ENCODE measurements around the gene PCDHGB5.

DNA sequence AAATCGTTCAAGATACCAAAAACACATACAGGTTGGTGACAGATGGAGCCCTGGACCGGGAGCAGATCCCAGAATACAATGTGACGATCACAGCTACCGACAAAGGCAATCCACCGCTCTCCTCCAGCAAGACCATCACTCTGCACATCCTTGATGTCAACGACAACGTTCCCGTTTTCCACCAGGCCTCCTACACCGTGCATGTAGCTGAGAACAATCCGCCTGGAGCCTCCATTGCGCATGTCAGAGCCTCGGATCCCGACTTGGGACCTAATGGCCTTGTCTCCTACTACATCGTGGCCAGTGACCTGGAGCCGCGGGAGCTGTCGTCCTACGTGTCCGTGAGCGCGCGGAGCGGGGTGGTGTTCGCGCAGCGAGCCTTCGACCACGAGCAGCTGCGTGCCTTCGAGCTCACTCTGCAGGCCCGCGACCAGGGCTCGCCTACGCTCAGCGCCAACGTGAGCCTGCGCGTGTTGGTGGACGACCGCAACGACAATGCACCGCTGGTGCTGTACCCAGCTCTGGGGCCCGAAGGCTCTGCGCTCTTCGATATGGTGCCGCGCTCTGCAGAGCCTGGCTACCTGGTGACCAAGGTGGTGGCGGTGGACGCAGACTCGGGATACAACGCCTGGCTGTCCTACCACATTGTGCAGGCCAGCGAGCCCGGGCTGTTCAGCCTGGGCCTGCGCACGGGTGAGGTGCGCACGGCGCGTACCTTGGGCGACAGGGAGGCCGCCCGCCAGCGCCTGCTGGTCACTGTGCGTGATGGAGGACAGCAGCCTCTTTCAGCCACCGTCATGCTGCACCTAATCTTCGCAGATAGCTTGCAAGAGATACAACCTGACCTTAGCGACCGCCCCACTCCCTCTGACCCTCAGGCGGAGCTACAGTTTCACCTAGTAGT is 25.9 kb upstream of the PCDHGB5 start:
- TF ChIP-seq, protein P1, sequence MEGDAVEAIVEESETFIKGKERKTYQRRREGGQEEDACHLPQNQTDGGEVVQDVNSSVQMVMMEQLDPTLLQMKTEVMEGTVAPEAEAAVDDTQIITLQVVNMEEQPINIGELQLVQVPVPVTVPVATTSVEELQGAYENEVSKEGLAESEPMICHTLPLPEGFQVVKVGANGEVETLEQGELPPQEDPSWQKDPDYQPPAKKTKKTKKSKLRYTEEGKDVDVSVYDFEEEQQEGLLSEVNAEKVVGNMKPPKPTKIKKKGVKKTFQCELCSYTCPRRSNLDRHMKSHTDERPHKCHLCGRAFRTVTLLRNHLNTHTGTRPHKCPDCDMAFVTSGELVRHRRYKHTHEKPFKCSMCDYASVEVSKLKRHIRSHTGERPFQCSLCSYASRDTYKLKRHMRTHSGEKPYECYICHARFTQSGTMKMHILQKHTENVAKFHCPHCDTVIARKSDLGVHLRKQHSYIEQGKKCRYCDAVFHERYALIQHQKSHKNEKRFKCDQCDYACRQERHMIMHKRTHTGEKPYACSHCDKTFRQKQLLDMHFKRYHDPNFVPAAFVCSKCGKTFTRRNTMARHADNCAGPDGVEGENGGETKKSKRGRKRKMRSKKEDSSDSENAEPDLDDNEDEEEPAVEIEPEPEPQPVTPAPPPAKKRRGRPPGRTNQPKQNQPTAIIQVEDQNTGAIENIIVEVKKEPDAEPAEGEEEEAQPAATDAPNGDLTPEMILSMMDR (IDR thresholded peaks at IDR 0.05; ENCODE audit: insufficient read depth, low read length, poor library complexity, severe bottlenecking): no peak
- no peak for TF ChIP-seq EZH2phosphoT487 (conservative IDR thresholded peaks at IDR 0.05; ENCODE audit: low read length)
